Subcutaneous abdominal adipose tissue (tissue), 5 donors: ENCODE results near the gene TBK1.

Source experiments
- H3K27ac ChIP-seq: one replicate; pipeline ENCODE4 v1.7.0; 2013; ENCODE audit warnings: low read depth, mild to moderate bottlenecking, inconsistent platforms, low read length, moderate library complexity
- H3K27me3 ChIP-seq, 5 donors: one replicate each; pipeline ENCODE4 v1.7.0; 2013; ENCODE audit warnings: low read length in 5 of 5, inconsistent platforms in 1 of 5; ENCODE audit not compliant: control insufficient read depth in 5 of 5, insufficient read depth in 4 of 5
- H3K36me3 ChIP-seq, 5 donors: one replicate each; pipeline ENCODE4 v1.7.0; 2013; ENCODE audit warnings: low read length in 5 of 5; ENCODE audit not compliant: control insufficient read depth in 5 of 5, insufficient read depth in 5 of 5
- H3K4me1 ChIP-seq, 5 donors: one replicate each; pipeline ENCODE4 v1.7.0; 2013; ENCODE audit warnings: low read length in 5 of 5, mild to moderate bottlenecking in 3 of 5, moderate library complexity in 1 of 5; ENCODE audit not compliant: control insufficient read depth in 5 of 5, insufficient read depth in 5 of 5
- H3K4me3 ChIP-seq, 5 donors: one replicate each; pipeline ENCODE4 v1.7.0; 2013; ENCODE audit warnings: low read length in 5 of 5, low read depth in 1 of 5
- H3K9ac ChIP-seq, 5 donors: one replicate each; pipeline ENCODE4 v1.7.0; 2013; ENCODE audit warnings: low read length in 5 of 5, mild to moderate bottlenecking in 4 of 5, moderate library complexity in 3 of 5
- H3K9me3 ChIP-seq, 5 donors: one replicate each; pipeline ENCODE4 v1.7.0; 2013; ENCODE audit warnings: low read length in 5 of 5; ENCODE audit not compliant: control insufficient read depth in 5 of 5
- donor health status: healthy.
- donor health status: healthy.
- donor health status: healthy.
- donor health status: healthy.
- donor health status: healthy.

The TBK1 gene

GRCh38 chr12:64451687-64452558, at the start of gene TBK1:
TBK1 (plus strand) TSS chr12:64452120; CDS start chr12:64455871, 3,751 bp downstream.
- Histone ChIP-seq H3K27me3 (no peaks in the 10 kb centered on the region), H3K27ac (peak within 1 kb of the TSS; percentile 99), H3K4me1 (peaks cover 6 to 25% (median 17%) of the 10 kb centered on the region in 5 donors), H3K36me3 (peaks cover 4 to 16% (median 9%) of the 10 kb centered on the region in 5 donors), H3K4me3 (peak within 1 kb of the TSS; percentile 88 to 96 (median 91)), H3K9ac (peak within 1 kb of the TSS; percentile 96 to 99 (median 98)), H3K9me3 (no peaks in the 10 kb centered on the region)

GRCh38 chr12:64402181-64402580, 49.7 kb upstream of the TBK1 start:
- H3K9ac ChIP-seq, result no peak overlapping the region
- H3K27me3 ChIP-seq, result no peaks in the 10 kb centered on the region
- H3K4me3 ChIP-seq, result no peak overlapping the region
- no peak overlapping the region for H3K27ac ChIP-seq
- no peaks in the 10 kb centered on the region for H3K36me3 ChIP-seq
- no peaks in the 10 kb centered on the region for H3K9me3 ChIP-seq
- H3K4me1 ChIP-seq, result peaks cover 2 to 20% (median 14%) of the 10 kb centered on the region in 5 donors

- Histone ChIP-seq H3K9ac (peak within 1 kb of the TSS; percentile 77 to 90 (median 87)), H3K4me3 (peak within 1 kb of the TSS; percentile 88 to 95 (median 91)), H3K36me3 (no peaks in the 10 kb centered on the region), H3K27me3 (no peaks in the 10 kb centered on the region), H3K9me3 (no peaks in the 10 kb centered on the region), H3K4me1 (peaks cover 2 to 23% (median 19%) of the 10 kb centered on the region in 5 donors), H3K27ac (peak within 1 kb of the TSS; percentile 98)
Measured at GRCh38 chr12:64403707-64404469, 48.0 kb upstream of the TBK1 start, which contains the start of gene XPOT. XPOT (plus strand) TSS chr12:64404392; CDS start chr12:64410036, 5,644 bp downstream.

- H3K9me3 ChIP-seq, result no peaks in the 10 kb centered on the region
- no peaks in the 10 kb centered on the region for H3K36me3 ChIP-seq
- H3K27me3 ChIP-seq, result no peaks in the 10 kb centered on the region
- H3K4me3 ChIP-seq, result peak overlapping the region; percentile 88 to 95 (median 91)
- peak overlapping the region; percentile 98 for H3K27ac ChIP-seq
- H3K4me1 ChIP-seq, result peaks cover 2 to 23% (median 19%) of the 10 kb centered on the region in 5 donors
- H3K9ac ChIP-seq, result peak overlapping the region; percentile 77 to 90 (median 87)
Measured at GRCh38 chr12:64404470-64405256, 47.3 kb upstream of the TBK1 start.

GRCh38 chr12:64407342-64408223, 44.3 kb upstream of the TBK1 start:
- Histone ChIP-seq H3K36me3 (peaks cover 10 to 24% (median 17%) of the 10 kb centered on the region in 5 donors), H3K4me1 (peaks cover 2 to 23% (median 19%) of the 10 kb centered on the region in 5 donors), H3K9me3 (no peaks in the 10 kb centered on the region), H3K4me3 (no peak overlapping the region), H3K27me3 (no peaks in the 10 kb centered on the region), H3K9ac (no peak overlapping the region), H3K27ac (no peak overlapping the region)

- Histone ChIP-seq H3K27ac (no peak overlapping the region), H3K27me3 (no peaks in the 10 kb centered on the region), H3K36me3 (peaks cover 31 to 55% (median 43%) of the 10 kb centered on the region in 5 donors), H3K4me1 (peaks cover 0 to 7% (median 2%) of the 10 kb centered on the region in 5 donors), H3K9ac (no peak overlapping the region), H3K9me3 (no peaks in the 10 kb centered on the region), H3K4me3 (no peak overlapping the region)
Measured at GRCh38 chr12:64411427-64411826, 40.5 kb upstream of the TBK1 start.

GRCh38 chr12:64412459-64412858, 39.5 kb upstream of the TBK1 start:
- peaks cover 0 to 7% (median 2%) of the 10 kb centered on the region in 5 donors for H3K4me1 ChIP-seq
- H3K9me3 ChIP-seq, result no peaks in the 10 kb centered on the region
- no peaks in the 10 kb centered on the region for H3K27me3 ChIP-seq
- H3K36me3 ChIP-seq, result peaks cover 39 to 65% (median 53%) of the 10 kb centered on the region in 5 donors
- H3K4me3 ChIP-seq, result no peak overlapping the region
- no peak overlapping the region for H3K27ac ChIP-seq
- no peak overlapping the region for H3K9ac ChIP-seq

- Histone ChIP-seq H3K27me3 (no peaks in the 10 kb centered on the region), H3K9me3 (no peaks in the 10 kb centered on the region), H3K4me1 (no peaks in the 10 kb centered on the region), H3K36me3 (peaks cover 48 to 80% (median 65%) of the 10 kb centered on the region in 5 donors), H3K9ac (no peak overlapping the region), H3K4me3 (no peak overlapping the region), H3K27ac (no peak overlapping the region)
Measured at GRCh38 chr12:64413884-64414283, 38.0 kb upstream of the TBK1 start.

GRCh38 chr12:64418209-64418608, 33.7 kb upstream of the TBK1 start:
- Histone ChIP-seq H3K27ac (no peak overlapping the region), H3K36me3 (peaks cover 58 to 89% (median 66%) of the 10 kb centered on the region in 5 donors), H3K9ac (no peak overlapping the region), H3K9me3 (no peaks in the 10 kb centered on the region), H3K4me3 (no peak overlapping the region), H3K27me3 (no peaks in the 10 kb centered on the region), H3K4me1 (no peaks in the 10 kb centered on the region)
